Measurements from ENCODE around the gene PTX4.

Gene PTX4

DNA sequence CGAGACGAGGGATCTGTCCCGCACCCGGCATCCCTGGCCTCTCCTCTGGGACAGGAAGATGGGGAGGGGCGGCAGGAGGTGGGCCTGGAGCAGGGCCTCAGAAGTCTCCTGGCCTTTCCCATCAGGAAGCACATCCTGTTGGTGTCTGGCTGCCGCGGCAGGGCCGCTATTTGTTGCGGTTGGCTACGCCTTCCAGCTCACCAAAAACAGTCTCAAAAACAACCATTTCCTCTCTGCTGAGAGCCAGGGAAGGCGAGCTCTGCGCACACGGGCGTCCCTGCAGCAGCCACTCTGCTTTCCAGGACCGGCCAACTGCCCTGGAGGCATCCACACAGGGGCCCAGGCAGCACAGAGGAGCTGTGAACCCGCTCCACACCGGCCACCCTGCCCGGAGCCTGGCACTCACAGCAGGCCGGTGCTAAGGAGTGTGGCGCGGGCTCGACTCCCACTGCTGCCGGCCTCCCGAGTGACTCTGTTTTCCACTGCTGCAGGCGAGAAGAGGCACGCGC, 44.8 kb upstream of the PTX4 start, which contains the start of gene TMEM204:
TMEM204 (plus strand) TSS at position 224 of the 509 bp plus-strand sequence. CDS start 610 bp downstream, outside the sequence.
- DNase-seq (ENCODE audit: low read depth): peak; percentile 68
- peak within 1 kb of the TSS; percentile 48 for H3K4me3 ChIP-seq (replicated peaks; ENCODE audit: low read depth, low read length)
- TF ChIP-seq, protein P1, sequence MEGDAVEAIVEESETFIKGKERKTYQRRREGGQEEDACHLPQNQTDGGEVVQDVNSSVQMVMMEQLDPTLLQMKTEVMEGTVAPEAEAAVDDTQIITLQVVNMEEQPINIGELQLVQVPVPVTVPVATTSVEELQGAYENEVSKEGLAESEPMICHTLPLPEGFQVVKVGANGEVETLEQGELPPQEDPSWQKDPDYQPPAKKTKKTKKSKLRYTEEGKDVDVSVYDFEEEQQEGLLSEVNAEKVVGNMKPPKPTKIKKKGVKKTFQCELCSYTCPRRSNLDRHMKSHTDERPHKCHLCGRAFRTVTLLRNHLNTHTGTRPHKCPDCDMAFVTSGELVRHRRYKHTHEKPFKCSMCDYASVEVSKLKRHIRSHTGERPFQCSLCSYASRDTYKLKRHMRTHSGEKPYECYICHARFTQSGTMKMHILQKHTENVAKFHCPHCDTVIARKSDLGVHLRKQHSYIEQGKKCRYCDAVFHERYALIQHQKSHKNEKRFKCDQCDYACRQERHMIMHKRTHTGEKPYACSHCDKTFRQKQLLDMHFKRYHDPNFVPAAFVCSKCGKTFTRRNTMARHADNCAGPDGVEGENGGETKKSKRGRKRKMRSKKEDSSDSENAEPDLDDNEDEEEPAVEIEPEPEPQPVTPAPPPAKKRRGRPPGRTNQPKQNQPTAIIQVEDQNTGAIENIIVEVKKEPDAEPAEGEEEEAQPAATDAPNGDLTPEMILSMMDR (IDR thresholded peaks at IDR 0.05; ENCODE audit: low read length, missing control alignments): no peak

DNA sequence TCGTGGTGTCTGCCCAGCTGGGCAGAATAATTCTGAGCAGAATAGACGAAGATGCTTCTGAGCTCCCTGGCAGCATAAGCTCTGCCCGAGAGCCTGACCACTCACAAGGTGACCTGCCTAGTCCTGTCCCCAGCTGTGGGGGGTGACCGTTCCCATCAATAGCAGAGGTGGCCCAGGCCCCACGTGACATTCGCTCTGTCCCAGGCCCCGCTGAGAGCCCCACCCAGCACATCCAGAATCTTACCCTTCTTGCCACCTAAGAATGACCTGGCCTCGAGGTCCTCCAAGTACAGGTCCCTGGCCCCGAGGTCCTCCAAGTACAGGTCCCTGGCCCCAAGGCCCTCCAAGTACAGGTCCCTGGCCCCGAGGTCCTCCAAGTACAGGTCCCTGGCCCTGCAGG, 44.0 kb upstream of the PTX4 start:
- no peak for DNase-seq (ENCODE audit: low read depth)
- TF ChIP-seq, protein P1 (IDR thresholded peaks at IDR 0.05; ENCODE audit: low read length, missing control alignments): no peak
- no peak overlapping the region for H3K4me3 ChIP-seq (replicated peaks; ENCODE audit: low read depth, low read length)

DNA sequence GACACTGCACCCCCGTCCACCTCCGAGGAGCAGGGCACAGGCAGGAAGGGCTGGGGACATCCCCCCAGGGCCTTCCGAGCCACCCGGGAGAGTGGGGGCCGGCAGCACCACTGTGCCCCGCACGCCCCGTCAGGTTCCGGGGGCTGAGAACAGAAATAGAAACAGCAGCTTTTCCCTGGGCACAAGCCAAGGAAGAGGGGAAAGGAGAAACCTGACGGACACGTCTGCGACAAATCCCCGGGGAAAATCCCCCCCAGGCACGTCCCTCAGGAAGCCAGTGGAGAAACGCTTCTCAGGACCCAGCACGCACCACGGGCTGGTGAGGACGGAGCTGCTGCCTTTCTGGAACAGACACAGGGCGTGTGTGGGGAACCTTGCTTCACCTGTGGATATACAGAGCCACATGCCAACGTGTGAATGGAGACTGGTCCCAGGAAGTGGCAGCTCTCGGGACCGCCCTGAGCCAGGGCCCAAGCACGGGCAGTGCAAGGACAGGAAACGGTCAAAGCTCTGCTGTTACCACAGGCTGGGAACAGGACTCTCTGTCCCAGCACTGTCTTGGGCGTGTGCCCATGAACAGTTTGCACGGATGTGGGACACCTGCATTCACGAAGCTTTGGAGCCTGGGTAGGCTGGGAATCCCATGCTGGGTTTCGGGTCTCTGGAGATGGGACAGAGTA, 43.5 kb upstream of the PTX4 start:
- H3K4me3 ChIP-seq (replicated peaks; ENCODE audit: low read depth, low read length): no peak overlapping the region
- DNase-seq (ENCODE audit: low read depth): no peak
- TF ChIP-seq, protein P1 (IDR thresholded peaks at IDR 0.05; ENCODE audit: low read length, missing control alignments): no peak

DNA sequence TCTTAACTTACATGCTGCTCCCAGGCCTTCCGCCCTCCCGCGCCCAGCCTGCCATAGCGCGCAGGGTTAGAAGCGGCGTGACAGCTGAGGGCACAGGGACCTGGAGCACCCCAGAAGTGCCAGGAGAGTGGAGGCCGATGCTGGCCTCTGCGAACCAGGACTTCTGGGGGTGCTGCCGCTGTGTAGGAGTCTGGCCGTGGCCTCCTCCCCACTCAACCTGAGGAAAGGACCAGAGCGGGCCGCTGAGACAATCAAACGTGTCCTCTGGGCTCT, 42.8 kb upstream of the PTX4 start:
- no peak overlapping the region for H3K4me3 ChIP-seq (replicated peaks; ENCODE audit: low read depth, low read length)
- TF ChIP-seq, protein P1 (IDR thresholded peaks at IDR 0.05; ENCODE audit: low read length, missing control alignments): no peak
- no peak for DNase-seq (ENCODE audit: low read depth)

DNA sequence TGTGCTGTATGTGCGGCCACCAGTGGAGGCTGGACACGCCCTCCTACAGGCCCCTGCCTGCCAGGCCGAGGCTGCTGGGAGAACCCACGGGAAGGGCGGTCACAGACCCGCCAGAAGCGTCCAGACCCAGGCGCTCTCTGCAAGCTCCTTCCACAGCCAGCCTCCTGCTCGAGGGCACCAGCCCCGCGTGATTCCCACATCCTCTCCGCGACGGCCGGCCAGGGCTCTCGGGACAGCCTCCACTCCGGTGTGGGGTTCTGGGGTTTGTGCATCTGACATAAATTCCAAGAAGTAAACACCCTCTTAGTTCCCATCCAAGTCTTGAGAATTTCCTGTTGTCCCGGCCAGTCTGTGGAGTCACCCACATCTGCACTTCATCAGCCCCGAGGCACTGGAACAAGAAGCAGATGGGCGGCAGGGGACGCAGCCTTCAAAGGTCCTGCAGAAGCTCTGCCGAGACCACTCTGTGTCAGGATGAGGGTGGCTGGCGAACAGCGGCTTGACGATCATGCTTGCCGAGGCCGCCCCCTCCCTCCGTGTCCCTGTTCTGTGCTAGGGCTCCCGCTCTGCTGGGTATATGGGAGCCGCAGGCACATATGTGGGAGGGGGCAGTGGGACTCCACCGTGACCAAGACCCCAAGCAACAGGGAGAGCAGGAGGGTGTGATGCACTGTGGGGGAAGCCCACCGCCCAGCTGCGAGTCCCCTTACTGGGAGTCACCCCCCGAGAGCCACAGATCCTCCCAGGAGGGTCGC, 42.3 kb upstream of the PTX4 start:
- TF ChIP-seq, protein P1 (IDR thresholded peaks at IDR 0.05; ENCODE audit: low read length, missing control alignments): no peak
- peak; percentile 75 for DNase-seq (ENCODE audit: low read depth)
- no peak overlapping the region for H3K4me3 ChIP-seq (replicated peaks; ENCODE audit: low read depth, low read length)

DNA sequence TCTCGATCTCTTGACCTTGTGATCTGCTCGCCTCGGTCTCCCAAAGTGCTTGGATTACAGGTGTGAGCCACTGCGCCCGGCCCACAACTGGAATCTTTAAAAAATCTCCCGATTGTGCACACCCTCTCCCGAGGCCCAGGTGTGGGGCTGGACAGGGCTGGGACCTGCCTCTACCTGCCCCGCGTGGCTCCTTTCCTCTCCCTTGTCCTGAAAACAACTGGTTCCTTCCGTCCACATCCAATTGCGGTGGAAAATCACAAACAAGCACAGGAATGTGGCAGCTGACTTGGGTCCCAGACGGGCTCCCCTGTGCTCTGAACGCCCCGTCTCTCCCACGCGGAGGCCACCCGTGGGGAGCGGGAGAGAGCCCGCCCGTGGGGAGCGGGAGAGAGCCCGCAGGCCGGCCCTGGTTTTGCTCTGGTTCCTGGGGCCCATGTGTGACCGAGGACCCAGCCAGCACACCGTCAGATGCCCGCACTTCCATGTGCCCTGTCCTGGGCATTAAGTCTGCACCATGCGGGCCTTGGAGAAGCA, 41.7 kb upstream of the PTX4 start:
- TF ChIP-seq, protein P1 (IDR thresholded peaks at IDR 0.05; ENCODE audit: low read length, missing control alignments): no peak
- H3K4me3 ChIP-seq (replicated peaks; ENCODE audit: low read depth, low read length): no peak overlapping the region
- DNase-seq (ENCODE audit: low read depth): no peak
